Measurements from ENCODE around the gene ARHGAP12. TPM values are rescaled to one million over a fixed set of nuclear protein-coding genes. Genes with fewer than 3 reads are reported as not detected.

The ARHGAP12 gene
- polyA plus RNA-seq, 1 of the 3 experiments (the other 2 are of a cell fraction), result 8.6 TPM

- H3K4me1 ChIP-seq (ENCODE audit: control insufficient read depth in 1 of 2, insufficient read depth in 2 of 2, low read depth in 1 of 2, low read length in 1 of 2), result peaks cover 7 to 13% of the 10 kb centered on the region in 2 experiments; a peak in 3 of 4 replicates
- no peaks in the 10 kb centered on the region for H3K9me3 ChIP-seq
- peaks cover 61% of the 10 kb centered on the region for H3K79me2 ChIP-seq (ENCODE audit: insufficient read depth)
- WGBS (ENCODE audit: low lambda C conversion rate), result 24% methylated on average over 22 of the region's 22 CpGs
- peak overlapping the region; percentile 87 for H3K4me2 ChIP-seq
- H3K9me2 ChIP-seq, result no peaks in the 10 kb centered on the region
- H3K27me3 ChIP-seq (ENCODE audit: insufficient read depth), result no peaks in the 10 kb centered on the region
- H2AFZ ChIP-seq (ENCODE audit: low read depth), result peak overlapping the region; percentile 77; the same call in 1 of the 2 replicates
- peaks cover 0 to 6% of the 10 kb centered on the region in 2 experiments for H3K36me3 ChIP-seq (replicated peaks in 1 of 2; ENCODE audit: control insufficient read depth in 1 of 2, insufficient read depth in 2 of 2, low read length in 1 of 2)
- H3F3A ChIP-seq (replicated peaks; ENCODE audit: insufficient read depth), result peaks cover 24% of the 10 kb centered on the region
- CTCF ChIA-PET, result interaction anchor here (0.5 to 1.3 kb wide), 4 partner anchors 9 to 80 kb away, joined by 3 to 4 read pairs (median 3); no protein-coding TSS in a partner anchor
- H3K9ac ChIP-seq, result peak overlapping the region; percentile 95
- POLR2A ChIA-PET, result no interaction called here
- peaks cover 56% of the 10 kb centered on the region for H4K20me1 ChIP-seq (ENCODE audit: insufficient read depth)
- H3K4me3 ChIP-seq (ENCODE audit: low read depth in 2 of 2, low read length in 1 of 2), result peak overlapping the region; percentile 94 to 96
- TF ChIP-seq POLR2AphosphoS5 (IDR thresholded peaks at IDR 0.05; ENCODE audit: low read depth, low read length), result no peak
- peak; percentile 5 for DNase-seq
- H3K27ac ChIP-seq (ENCODE audit: low read depth in 2 of 2, low read length in 1 of 2), result peak overlapping the region in 1 of 2 experiments; percentile 93; a peak in 3 of 4 replicates
These were observed 1.7 kb downstream of the ARHGAP12 start for GRCh38 chr10:31926765-31927564.

GRCh38 chr10:31926160-31926559 is 2.5 kb downstream of the ARHGAP12 start:
- DNase-seq, result no peak
- Histone ChIP-seq H3K36me3 (replicated peaks in 1 of 2; ENCODE audit: control insufficient read depth in 1 of 2, insufficient read depth in 2 of 2, low read length in 1 of 2) (peaks cover 0 to 6% of the 10 kb centered on the region in 2 experiments), H3K9me3 (no peaks in the 10 kb centered on the region), H3F3A (replicated peaks; ENCODE audit: insufficient read depth) (peaks cover 22% of the 10 kb centered on the region), H3K9ac (no peak overlapping the region), H2AFZ (ENCODE audit: low read depth) (no peak overlapping the region), H3K4me3 (ENCODE audit: low read depth in 2 of 2, low read length in 1 of 2) (no peak overlapping the region; a peak in 1 of 4 replicates), H3K9me2 (no peaks in the 10 kb centered on the region), H3K4me2 (peak overlapping the region; percentile 87; the same call in 1 of the 2 replicates), H4K20me1 (ENCODE audit: insufficient read depth) (peaks cover 64% of the 10 kb centered on the region), H3K27ac (ENCODE audit: low read depth in 2 of 2, low read length in 1 of 2) (no peak overlapping the region), H3K27me3 (ENCODE audit: insufficient read depth) (no peaks in the 10 kb centered on the region), H3K79me2 (ENCODE audit: insufficient read depth) (peaks cover 69% of the 10 kb centered on the region), H3K4me1 (ENCODE audit: control insufficient read depth in 1 of 2, insufficient read depth in 2 of 2, low read depth in 1 of 2, low read length in 1 of 2) (peaks cover 7 to 13% of the 10 kb centered on the region in 2 experiments; a peak in 3 of 4 replicates)
- TF ChIP-seq JUND (IDR thresholded peaks at IDR 0.05) (no peak), PBX3 (IDR thresholded peaks at IDR 0.05) (no peak), USF1 (IDR thresholded peaks at IDR 0.05; ENCODE audit: borderline replicate concordance, low read depth) (no peak), RFX5 (IDR thresholded peaks at IDR 0.05; ENCODE audit: low read length) (no peak), NRF1 (IDR thresholded peaks at IDR 0.05; ENCODE audit: low read depth, low read length) (no peak), EZH2phosphoT487 (IDR thresholded peaks at IDR 0.05; ENCODE audit: borderline replicate concordance, low read depth) (no peak), IRF3 (IDR thresholded peaks at IDR 0.05; ENCODE audit: low read depth, low read length) (no peak), EP300 (IDR thresholded peaks at IDR 0.05; ENCODE audit: borderline replicate concordance in 1 of 2, low read depth in 1 of 2, low read length in 1 of 2) (no peak), POLR2AphosphoS5 (IDR thresholded peaks at IDR 0.05; ENCODE audit: low read depth, low read length) (no peak), NFIC (IDR thresholded peaks at IDR 0.05; ENCODE audit: borderline replicate concordance) (no peak), FOXM1 (IDR thresholded peaks at IDR 0.05; ENCODE audit: low read depth) (no peak), ELF1 (IDR thresholded peaks at IDR 0.05) (no peak), RXRA (IDR thresholded peaks at IDR 0.05; ENCODE audit: borderline replicate concordance, low read depth) (no peak), REST (IDR thresholded peaks at IDR 0.05; ENCODE audit: low read depth, low read length) (no peak), CTCF (IDR thresholded peaks at IDR 0.05) (no peak), TEAD4 (IDR thresholded peaks at IDR 0.05; ENCODE audit: borderline replicate concordance, insufficient read depth) (no peak)
- POLR2A ChIA-PET, result no interaction called here
- WGBS (ENCODE audit: low lambda C conversion rate), result 78% methylated on average over 5 of the region's 5 CpGs
- CTCF ChIA-PET, result interaction anchor here (5.1 kb wide), 1 partner anchor 13 kb away, joined by 18 read pairs; no protein-coding TSS in a partner anchor
